Measurements from ENCODE around the gene COX19. TPM values are rescaled to one million over a fixed set of nuclear protein-coding genes. Genes with fewer than 3 reads are reported as not detected.

COX19 gene
- total and polyA plus RNA-seq, 2 of the 13 experiments (the other 11 are each of a cell fraction or from before 2014, with no cell fraction given): 11.5 to 21.7 TPM

- no peak for TF ChIP-seq KIAA2018 (CRISPR knock-in tag; IDR thresholded peaks at IDR 0.05; ENCODE audit: borderline replicate concordance)
- TF ChIP-seq ZNF614 (CRISPR knock-in tag; IDR thresholded peaks at IDR 0.05; ENCODE audit: borderline replicate concordance): no peak
- no peak for TF ChIP-seq ZNF780A (CRISPR knock-in tag; IDR thresholded peaks at IDR 0.05)
- 0 out of 2 replicates have a peak, but pooled peaks have one; percentile 2 for TF ChIP-seq ZMYM2 (CRISPR knock-in tag; IDR thresholded peaks at IDR 0.05)
- TF ChIP-seq MAF1 (CRISPR knock-in tag; IDR thresholded peaks at IDR 0.05; ENCODE audit: borderline replicate concordance): no peak
- 0 out of 2 replicates have a peak, but pooled peaks have one; percentile 41 for TF ChIP-seq ZNF235 (CRISPR knock-in tag; IDR thresholded peaks at IDR 0.05; ENCODE audit: borderline replicate concordance)
- no peak for TF ChIP-seq SKIL (CRISPR knock-in tag; IDR thresholded peaks at IDR 0.05; ENCODE audit: borderline replicate concordance)
- TF ChIP-seq AFF4 (CRISPR knock-in tag; IDR thresholded peaks at IDR 0.05): no peak
- no peak for TF ChIP-seq HOXA9 (CRISPR knock-in tag; IDR thresholded peaks at IDR 0.05; ENCODE audit: borderline replicate concordance)
- no peak for TF ChIP-seq ZNF713 (CRISPR knock-in tag; IDR thresholded peaks at IDR 0.05)
These were observed 11.9 kb downstream of the COX19 start (continued) for GRCh38 chr7:963236-964078.
